ENCODE data around the gene NKX1-2.

Gene NKX1-2

DNA sequence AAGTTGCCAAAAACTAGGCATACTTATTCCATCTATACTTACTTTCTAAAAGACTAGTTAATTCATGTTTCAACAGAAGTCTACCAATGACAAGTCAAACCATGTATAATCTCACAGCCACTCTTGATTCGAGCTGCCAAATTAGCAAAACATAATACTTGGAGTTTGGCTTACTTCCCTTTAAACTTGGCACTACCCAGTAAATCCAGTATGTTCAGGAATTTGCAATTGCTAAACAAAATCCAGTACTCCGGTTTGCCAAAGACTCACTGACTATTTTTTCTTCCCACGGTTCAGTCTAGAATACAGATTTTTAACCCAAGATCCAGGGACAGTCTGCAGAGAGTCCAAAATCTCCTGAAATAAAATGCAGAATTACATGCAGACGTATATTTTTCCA, 35.8 kb downstream of the NKX1-2 start:
- H3K27ac ChIP-seq: no peak overlapping the region
- TF ChIP-seq, protein P1, sequence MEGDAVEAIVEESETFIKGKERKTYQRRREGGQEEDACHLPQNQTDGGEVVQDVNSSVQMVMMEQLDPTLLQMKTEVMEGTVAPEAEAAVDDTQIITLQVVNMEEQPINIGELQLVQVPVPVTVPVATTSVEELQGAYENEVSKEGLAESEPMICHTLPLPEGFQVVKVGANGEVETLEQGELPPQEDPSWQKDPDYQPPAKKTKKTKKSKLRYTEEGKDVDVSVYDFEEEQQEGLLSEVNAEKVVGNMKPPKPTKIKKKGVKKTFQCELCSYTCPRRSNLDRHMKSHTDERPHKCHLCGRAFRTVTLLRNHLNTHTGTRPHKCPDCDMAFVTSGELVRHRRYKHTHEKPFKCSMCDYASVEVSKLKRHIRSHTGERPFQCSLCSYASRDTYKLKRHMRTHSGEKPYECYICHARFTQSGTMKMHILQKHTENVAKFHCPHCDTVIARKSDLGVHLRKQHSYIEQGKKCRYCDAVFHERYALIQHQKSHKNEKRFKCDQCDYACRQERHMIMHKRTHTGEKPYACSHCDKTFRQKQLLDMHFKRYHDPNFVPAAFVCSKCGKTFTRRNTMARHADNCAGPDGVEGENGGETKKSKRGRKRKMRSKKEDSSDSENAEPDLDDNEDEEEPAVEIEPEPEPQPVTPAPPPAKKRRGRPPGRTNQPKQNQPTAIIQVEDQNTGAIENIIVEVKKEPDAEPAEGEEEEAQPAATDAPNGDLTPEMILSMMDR (IDR thresholded peaks at IDR 0.05): no peak
- no peak for TF ChIP-seq ZFX (IDR thresholded peaks at IDR 0.05; ENCODE audit: borderline replicate concordance)

- no peak overlapping the region for H3K27ac ChIP-seq
- TF ChIP-seq, protein P1 (IDR thresholded peaks at IDR 0.05): no peak
- TF ChIP-seq ZFX (IDR thresholded peaks at IDR 0.05; ENCODE audit: borderline replicate concordance): no peak
These were observed 40.1 kb downstream of the NKX1-2 start for GRCh38 chr10:124409696-124410095.

- TF ChIP-seq, protein P1 (IDR thresholded peaks at IDR 0.05): no peak
- no peak for TF ChIP-seq ZFX (IDR thresholded peaks at IDR 0.05; ENCODE audit: borderline replicate concordance)
- H3K27ac ChIP-seq: no peak overlapping the region
These were observed 41.5 kb downstream of the NKX1-2 start for GRCh38 chr10:124408357-124408756.

DNA sequence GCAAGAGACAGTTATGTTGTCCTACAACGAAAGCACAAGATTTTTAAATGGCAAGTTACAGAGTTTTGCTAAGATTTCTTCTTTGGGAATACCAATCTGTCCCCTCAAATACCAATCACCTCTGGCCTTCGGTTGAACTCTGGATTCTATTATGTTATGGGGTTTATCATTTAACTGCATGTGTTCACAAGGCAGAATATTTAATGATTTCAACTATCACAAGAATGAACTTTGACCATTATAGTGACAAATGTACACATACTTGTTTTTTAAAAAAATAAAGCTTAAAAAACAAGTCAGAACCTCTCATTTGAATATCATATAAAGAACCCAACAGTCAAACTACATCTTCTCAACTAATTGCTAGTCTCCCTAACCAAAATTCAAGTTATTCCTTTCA, 42.4 kb downstream of the NKX1-2 start:
- H3K27ac ChIP-seq: no peak overlapping the region
- TF ChIP-seq, protein P1 (IDR thresholded peaks at IDR 0.05): no peak

- H3K27ac ChIP-seq: no peak overlapping the region
These were observed 46.3 kb downstream of the NKX1-2 start for GRCh38 chr10:124403548-124403947.

DNA sequence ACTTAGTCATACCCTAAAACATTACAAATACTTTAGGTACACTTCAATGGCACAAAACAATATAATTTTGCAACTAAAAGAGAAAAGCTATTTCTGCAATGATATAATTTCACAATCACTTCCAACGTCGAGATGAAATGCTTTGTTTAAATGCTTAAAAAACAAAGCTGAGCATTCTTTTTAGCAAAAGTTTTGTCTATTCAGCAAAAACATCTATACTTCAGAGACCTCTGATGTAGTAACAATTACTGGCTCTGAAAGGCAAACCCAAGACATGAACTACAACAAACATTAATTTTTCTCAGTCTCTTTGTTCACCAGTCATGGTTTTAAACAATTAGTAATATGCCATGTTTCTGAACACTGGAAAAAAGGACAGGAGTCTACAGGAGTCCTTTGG, 47.6 kb downstream of the NKX1-2 start:
- no peak overlapping the region for H3K27ac ChIP-seq
- TF ChIP-seq ZFX (IDR thresholded peaks at IDR 0.05; ENCODE audit: borderline replicate concordance): no peak
- TF ChIP-seq, protein P1 (IDR thresholded peaks at IDR 0.05): no peak

More at GRCh38 chr10:124403548-124403947, 46.3 kb downstream of the NKX1-2 start:
- no peak for TF ChIP-seq ZFX (IDR thresholded peaks at IDR 0.05; ENCODE audit: borderline replicate concordance)
- TF ChIP-seq, protein P1 (IDR thresholded peaks at IDR 0.05): peak; percentile 81

GRCh38 chr10:124401633-124402032, 48.2 kb downstream of the NKX1-2 start:
- TF ChIP-seq, protein P1 (IDR thresholded peaks at IDR 0.05): no peak
- no peak for TF ChIP-seq ZFX (IDR thresholded peaks at IDR 0.05; ENCODE audit: borderline replicate concordance)
- no peak overlapping the region for H3K27ac ChIP-seq
